GM12878 (cell line): Measurements from ENCODE around the gene PARP6. TPM values are rescaled to one million over a fixed set of nuclear protein-coding genes. Genes with fewer than 3 reads are reported as not detected.

Experiments
- ATAC-seq: fragments of 200-7000 bp; cut with Tn5 transposase; 3 replicates; pipeline ENCODE4 v1.9.1; 2020; ENCODE audit warnings: mild to moderate bottlenecking, moderate library complexity
- BruUV-seq: library from RNA; stranded (reverse); fragments of 400-500 nt; replicated peaks from 2 replicates; lab custom pipeline; 2021; lab: Mats Ljungman, UMichigan
- CTCF ChIA-PET: fragments of 300-600 bp; sonication (Branson Sonifier 250); formaldehyde crosslinking; extraction: SDS; loops from one replicate; lab custom pipeline; 2021; ENCODE audit warnings: inconsistent platforms; lab: Yijun Ruan, JAX
- POLR2A ChIA-PET: fragments of 350-600 bp; formaldehyde crosslinking; extraction: SDS; loops from one replicate; lab custom pipeline; 2021; ENCODE audit warnings: inconsistent platforms; lab: Charles Lee
- RAD21 ChIA-PET: fragments of 300-600 bp; sonication (Branson Sonifier 250); formaldehyde crosslinking; loops from one replicate; lab custom pipeline; 2023; ENCODE audit warnings: antibody characterized with exemption; ENCODE audit not compliant: unreplicated experiment; lab: Charles Lee
- SMC1A ChIA-PET: fragments of 300-600 bp; sonication (Branson Sonifier 250); formaldehyde crosslinking; loops from one replicate; lab custom pipeline; 2023; ENCODE audit not compliant: unreplicated experiment, uncharacterized antibody; lab: Charles Lee
- DNase-seq: peaks from one replicate; pipeline ENCODE4 v3.0.0-alpha.2; 2011; ENCODE audit warnings: low read depth, low spot score
- FAIRE-seq: peaks from 3 replicates; lab custom pipeline; 2011; peaks lifted over from hg19 to GRCh38; lab: Jason Lieb, UNC
- H2AFZ ChIP-seq: 2 replicates; pipeline ENCODE4 v1.6.0; 2011; ENCODE audit warnings: low read depth, low read length, control low read depth; ENCODE audit not compliant: control insufficient read depth
- H3K27ac ChIP-seq: 2 replicates; pipeline ENCODE4 v1.5.1; 2011; ENCODE audit warnings: control low read depth; ENCODE audit not compliant: control insufficient read depth, insufficient read depth
- H3K27me3 ChIP-seq, 2 experiments: replicated peaks in 1 of 2; 2 replicates each; pipeline versions ENCODE4 v1.6.0 to v1.6.1; 2011; ENCODE audit warnings: low read length in 1 of 2; ENCODE audit not compliant: control insufficient read depth in 2 of 2, insufficient read depth in 2 of 2
- H3K36me3 ChIP-seq, 2 experiments: 2 replicates each; pipeline ENCODE4 v1.5.1; 2011; ENCODE audit warnings: low read length in 1 of 2; ENCODE audit not compliant: control insufficient read depth in 2 of 2, insufficient read depth in 2 of 2
- H3K4me1 ChIP-seq: 2 replicates; pipeline ENCODE4 v1.6.1; 2011; ENCODE audit warnings: mild to moderate bottlenecking, low read length, moderate library complexity, mixed read lengths; ENCODE audit not compliant: control insufficient read depth, insufficient read depth
- H3K4me2 ChIP-seq: 2 replicates; pipeline ENCODE4 v1.6.0; 2011; ENCODE audit warnings: control low read depth; ENCODE audit not compliant: control insufficient read depth, insufficient read depth
- H3K4me3 ChIP-seq: fragments of 200-600 bp; sonication (generic); 2 replicates; pipeline ENCODE4 v1.5.1; 2016
- H3K79me2 ChIP-seq: 2 replicates; pipeline ENCODE4 v1.6.0; 2011; ENCODE audit warnings: low read length; ENCODE audit not compliant: control insufficient read depth, insufficient read depth
- H3K9ac ChIP-seq: 2 replicates; pipeline ENCODE4 v1.8.0; 2011; ENCODE audit warnings: low read length, control low read depth, mixed read lengths; ENCODE audit not compliant: control insufficient read depth, insufficient read depth
- H3K9me3 ChIP-seq: replicated peaks from 3 replicates; pipeline ENCODE4 v1.5.1; 2011; ENCODE audit warnings: mild to moderate bottlenecking, low read length; ENCODE audit not compliant: control insufficient read depth, insufficient read depth
- H4K20me1 ChIP-seq: 2 replicates; pipeline ENCODE4 v1.6.0; 2011; ENCODE audit not compliant: control insufficient read depth, insufficient read depth
- GATAD2B ChIP-seq: fragments of 450-650 bp; conservative IDR thresholded peaks from 2 replicates; pipeline ENCODE4 v1.6.1; 2017; ENCODE audit warnings: low read depth, mild to moderate bottlenecking, moderate library complexity
- MXI1 ChIP-seq: fragments of 150-350 bp; IDR thresholded peaks from 2 replicates; pipeline ENCODE4 v1.6.1; 2011; ENCODE audit warnings: low read depth, mild to moderate bottlenecking, inconsistent platforms, low read length, improper control_type of control experiment
- NFYB ChIP-seq: IDR thresholded peaks from 2 replicates; pipeline ENCODE4 v1.6.1; 2011; ENCODE audit warnings: low read depth, mild to moderate bottlenecking, low read length, improper control_type of control experiment, moderate library complexity; ENCODE audit not compliant: insufficient read depth
- NR2F1 ChIP-seq: fragments of 450-650 bp; conservative IDR thresholded peaks from 2 replicates; pipeline ENCODE4 v1.6.1; 2017; ENCODE audit warnings: mild to moderate bottlenecking
- SMARCA5 ChIP-seq: fragments of 450-650 bp; IDR thresholded peaks from 2 replicates; pipeline ENCODE4 v1.6.1; 2017; ENCODE audit warnings: mild to moderate bottlenecking
- WGBS: methylation state at CpG from one replicate; pipeline ENCODE4 v1.1.6; 2016; ENCODE audit warnings: low lambda C conversion rate; ENCODE audit not compliant: insufficient replicate concordance, insufficient coverage; ENCODE audit errors: missing lambda C conversion rate; 5-methylcytosine and 5-hydroxymethylcytosine counted together
- in situ Hi-C: fragments of 300-500 bp; cut with MboI; formaldehyde crosslinking; loops from 9 replicates; pipeline ENCODE4 v1.14.3; 2018; ENCODE audit warnings: mixed read lengths
- intact Hi-C: fragments of 100-400 bp; cut with micrococcal nuclease; formaldehyde crosslinking; loops from one replicate; pipeline ENCODE4 v1.14.2; 2022; ENCODE audit not compliant: unreplicated experiment
- polyA plus RNA-seq, 11 experiments: library from polyadenylated mRNA; depleted of rRNA in 4 of 11; unstranded in 6 of 11; stranded (reverse) in 5 of 11; fragments of >200 nt; fragmentation: Nextera tagmentation in 4 of 11; fragmentation: Illumina TruSeq in 1 of 11; extraction: Ambion mirVana in 4 of 11; extraction: Trizol in 1 of 11; gene quantifications; 1 replicate in 1 of 11; 2 replicates in 10 of 11; pipeline versions ENCODE4 v1.2.1 to v1.2.3, GENCODE V29; 2011 to 2016; ENCODE audit warnings: inconsistent platforms in 2 of 11, missing spikeins in 2 of 11, low read depth in 1 of 11
- total RNA-seq, 4 experiments: library from RNA; depleted of rRNA in 3 of 4; stranded (reverse); fragments of >200 nt in 3 of 4; fragmentation: Illumina TruSeq in 1 of 4; extraction: Trizol in 1 of 4; gene quantifications; 2 replicates each; pipeline versions ENCODE4 v1.2.1 to v1.2.3, GENCODE V29; 2013 to 2021

The PARP6 gene
- total and polyA plus RNA-seq, 10 of the 15 experiments (the other 5 are each of a cell fraction or from before 2014, with no cell fraction given), result 14.3 to 73.5 (median 26.9) TPM

GRCh38 chr15:72229947-72230196 lies 42.5 kb downstream of the PARP6 start:
- ChIA-PET RAD21 (interaction anchor here (0.6 to 1.6 kb wide), 4 partner anchors 28 to 1695 kb away, joined by 3 to 5 read pairs (median 3); no protein-coding TSS in a partner anchor), CTCF (interaction anchor here (0.5 to 1.1 kb wide), 3 partner anchors 10 to 483 kb away, joined by 3 read pairs; no protein-coding TSS in a partner anchor), SMC1A (no interaction called here), POLR2A (interaction anchor here (0.5 to 1.3 kb wide), 3 partner anchors 37 to 43 kb away, joined by 3 read pairs; no protein-coding TSS in a partner anchor)
- peaks cover 73% of the 10 kb centered on the region for H3K79me2 ChIP-seq
- H3K36me3 ChIP-seq, result peaks cover 0 to 14% of the 10 kb centered on the region in 2 experiments; a peak in 2 of 4 replicates
- WGBS, result under 1% methylated on average over 21 of the region's 29 CpGs
- no peaks in the 10 kb centered on the region for H3K9me3 ChIP-seq
- BruUV-seq, result no TSS peak
- H3K4me3 ChIP-seq, result peak overlapping the region; percentile 96
- TF ChIP-seq GATAD2B, result peak; percentile 54; the same call in 1 of the 2 replicates
- peak; percentile 18; the same call in 1 of the 2 replicates for TF ChIP-seq MXI1
- TF ChIP-seq NFYB, result no peak
- TF ChIP-seq NR2F1, result peak; percentile 53; the same call in 1 of the 2 replicates
- TF ChIP-seq SMARCA5, result peak; percentile 25; the same call in 1 of the 2 replicates
- peak overlapping the region; percentile 51; the same call in 1 of the 2 replicates for H3K4me2 ChIP-seq
- no peak overlapping the region for H2AFZ ChIP-seq
- no peaks in the 10 kb centered on the region for H3K27me3 ChIP-seq
- no peak for FAIRE-seq
- intact Hi-C loops, result loop anchor here (5.0 kb wide), 1 partner anchor 242 kb away; the partner anchor contains the start of gene ARIH1
- no peaks in the 10 kb centered on the region for H4K20me1 ChIP-seq
- H3K9ac ChIP-seq, result peak overlapping the region; percentile 95
- H3K27ac ChIP-seq, result peak overlapping the region; percentile 97
- in situ Hi-C loops, result no loop called here
- no peak for ATAC-seq
- no peak for DNase-seq
- H3K4me1 ChIP-seq, result peaks cover 9% of the 10 kb centered on the region; the same call in 1 of the 2 replicates
